HepG2 (cell line): ENCODE data around the gene THSD1. TPM values are rescaled to one million over a fixed set of nuclear protein-coding genes. Genes with fewer than 3 reads are reported as not detected.

Experiments used
- AKAP8 ChIP-seq: sonication (generic); formaldehyde crosslinking; IDR thresholded peaks from 2 replicates; pipeline ENCODE4 v1.5.1; 2020; ENCODE audit warnings: mild to moderate bottlenecking, missing genetic modification reagents
- ATF1 ChIP-seq: IDR thresholded peaks from 2 replicates; pipeline ENCODE4 v1.6.1; 2016; ENCODE audit warnings: mild to moderate bottlenecking, control low read depth
- CHD4 ChIP-seq: fragments of 200-600 bp; sonication (generic); IDR thresholded peaks from 2 replicates; pipeline ENCODE4 v1.7.0; 2017; ENCODE audit warnings: mild to moderate bottlenecking, low read length, borderline replicate concordance
- EED ChIP-seq: sonication (generic); formaldehyde crosslinking; IDR thresholded peaks from 2 replicates; pipeline ENCODE4 v1.5.0; 2020; ENCODE audit warnings: mild to moderate bottlenecking, missing genetic modification reagents
- FIP1L1 ChIP-seq: fragments of 200-400 bp; formaldehyde crosslinking; IDR thresholded peaks from 2 replicates; pipeline ENCODE4 v1.6.1; 2018; ENCODE audit warnings: low read depth, mild to moderate bottlenecking, low read length, moderate library complexity, borderline replicate concordance; ENCODE audit not compliant: insufficient read depth
- MBNL3 ChIP-seq: fragments of 250-450 bp; sonication (Bioruptor Pico); conservative IDR thresholded peaks from 2 replicates; pipeline ENCODE4 v1.8.0; 2022; ENCODE audit warnings: mild to moderate bottlenecking, inconsistent platforms
- NAIF1 ChIP-seq: sonication (generic); formaldehyde crosslinking; IDR thresholded peaks from 2 replicates; pipeline ENCODE4 v1.5.0; 2020; ENCODE audit warnings: mild to moderate bottlenecking, missing genetic modification reagents, borderline replicate concordance
- POLR2AphosphoS2 ChIP-seq: IDR thresholded peaks from 2 replicates; pipeline ENCODE4 v1.6.1; 2011; ENCODE audit warnings: low read depth, low read length, improper control_type of control experiment
- SMAD1 ChIP-seq: sonication (generic); formaldehyde crosslinking; IDR thresholded peaks from 2 replicates; pipeline ENCODE4 v1.4.0; 2020; ENCODE audit warnings: missing genetic modification reagents, low read depth, mild to moderate bottlenecking, borderline replicate concordance
- ZBTB8A ChIP-seq: sonication (generic); formaldehyde crosslinking; IDR thresholded peaks from 2 replicates; pipeline ENCODE4 v1.4.0; 2020; ENCODE audit warnings: mild to moderate bottlenecking, low read depth, missing genetic modification reagents, borderline replicate concordance
- ZEB1 ChIP-seq: IDR thresholded peaks from 2 replicates; pipeline ENCODE4 v1.6.1; 2012; ENCODE audit warnings: mild to moderate bottlenecking, low read depth, inconsistent platforms; ENCODE audit not compliant: insufficient replicate concordance
- ZFP36L2 ChIP-seq: sonication (generic); formaldehyde crosslinking; IDR thresholded peaks from 2 replicates; pipeline ENCODE4 v1.4.0; 2020; ENCODE audit warnings: missing genetic modification reagents
- ZNF253 ChIP-seq: sonication (generic); formaldehyde crosslinking; IDR thresholded peaks from 2 replicates; pipeline ENCODE4 v1.8.0; 2022; ENCODE audit warnings: mild to moderate bottlenecking, missing genetic modification reagents, borderline replicate concordance
- ZNF260 ChIP-seq: sonication (generic); formaldehyde crosslinking; IDR thresholded peaks from 2 replicates; pipeline ENCODE4 v1.4.0; 2020; ENCODE audit warnings: missing genetic modification reagents, low read depth, mild to moderate bottlenecking, borderline replicate concordance
- ZNF607 ChIP-seq: sonication (generic); formaldehyde crosslinking; IDR thresholded peaks from 2 replicates; pipeline ENCODE4 v1.5.1; 2020; ENCODE audit warnings: missing genetic modification reagents, mild to moderate bottlenecking, borderline replicate concordance
- polyA plus RNA-seq, 8 experiments: library from polyadenylated mRNA; depleted of rRNA in 3 of 8; stranded (reverse) in 7 of 8; unstranded in 1 of 8; fragments of >200 nt; fragmentation: Illumina TruSeq in 4 of 8; extraction: Trizol in 4 of 8; gene quantifications; 2 replicates each; pipeline versions ENCODE4 v1.2.1 to v1.2.3, GENCODE V29; 2011 to 2016; ENCODE audit warnings: low read depth in 4 of 8, missing spikeins in 1 of 8, mixed read lengths in 1 of 8; ENCODE audit not compliant: insufficient read depth in 1 of 8
- total RNA-seq, 5 experiments: library from RNA; depleted of rRNA; stranded (reverse); fragments of >200 nt; fragmentation: Illumina TruSeq; extraction: Trizol; gene quantifications; 2 replicates each; pipeline ENCODE4 v1.2.3, GENCODE V29; 2016; ENCODE audit warnings: low read depth in 1 of 5
- TF ChIP-seq, protein P1 (sequence below): sonication (generic); formaldehyde crosslinking; IDR thresholded peaks from 2 replicates; pipeline ENCODE4 v1.5.0; 2020; ENCODE audit warnings: mild to moderate bottlenecking, missing genetic modification reagents, borderline replicate concordance
- TF ChIP-seq, protein P2 (sequence below): sonication (generic); formaldehyde crosslinking; IDR thresholded peaks from 2 replicates; pipeline ENCODE4 v1.4.0; 2020; ENCODE audit warnings: missing genetic modification reagents
- TF ChIP-seq, protein P3 (sequence below): IDR thresholded peaks from 2 replicates; pipeline ENCODE4 v1.6.1; 2016; ENCODE audit warnings: mild to moderate bottlenecking
- TF ChIP-seq, protein P4 (sequence below): sonication (generic); formaldehyde crosslinking; IDR thresholded peaks from 2 replicates; pipeline ENCODE4 v1.4.0; 2020; ENCODE audit warnings: missing genetic modification reagents, borderline replicate concordance
- TF ChIP-seq, protein P5 (sequence below): fragments of 450-650 bp; IDR thresholded peaks from 2 replicates; pipeline ENCODE4 v1.6.1; 2017

The THSD1 gene
- total and polyA plus RNA-seq, 2 of the 13 experiments (the other 11 are each of a cell fraction or from before 2014, with no cell fraction given) = 0.11 to 0.15 TPM

DNA sequence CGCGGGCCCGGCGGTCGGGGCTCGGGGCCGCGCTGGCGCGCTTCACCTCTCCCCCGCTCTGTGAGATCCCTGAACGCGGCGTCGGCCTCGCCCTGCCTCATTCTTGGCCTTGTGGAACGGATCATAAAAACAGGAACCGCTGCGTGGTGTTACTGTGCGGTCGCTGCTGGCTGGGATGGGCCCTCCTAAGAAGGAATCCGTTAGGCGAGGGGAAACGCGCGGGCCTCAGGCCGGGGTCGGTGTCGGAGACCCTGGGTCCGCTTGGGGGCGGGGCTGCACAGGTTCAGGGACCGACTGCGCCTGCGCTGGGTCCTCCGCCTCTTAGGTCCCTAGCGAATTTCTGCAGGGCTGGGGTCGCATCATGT, 49.7 kb upstream of the THSD1 start (continued):
- TF ChIP-seq, protein P1, sequence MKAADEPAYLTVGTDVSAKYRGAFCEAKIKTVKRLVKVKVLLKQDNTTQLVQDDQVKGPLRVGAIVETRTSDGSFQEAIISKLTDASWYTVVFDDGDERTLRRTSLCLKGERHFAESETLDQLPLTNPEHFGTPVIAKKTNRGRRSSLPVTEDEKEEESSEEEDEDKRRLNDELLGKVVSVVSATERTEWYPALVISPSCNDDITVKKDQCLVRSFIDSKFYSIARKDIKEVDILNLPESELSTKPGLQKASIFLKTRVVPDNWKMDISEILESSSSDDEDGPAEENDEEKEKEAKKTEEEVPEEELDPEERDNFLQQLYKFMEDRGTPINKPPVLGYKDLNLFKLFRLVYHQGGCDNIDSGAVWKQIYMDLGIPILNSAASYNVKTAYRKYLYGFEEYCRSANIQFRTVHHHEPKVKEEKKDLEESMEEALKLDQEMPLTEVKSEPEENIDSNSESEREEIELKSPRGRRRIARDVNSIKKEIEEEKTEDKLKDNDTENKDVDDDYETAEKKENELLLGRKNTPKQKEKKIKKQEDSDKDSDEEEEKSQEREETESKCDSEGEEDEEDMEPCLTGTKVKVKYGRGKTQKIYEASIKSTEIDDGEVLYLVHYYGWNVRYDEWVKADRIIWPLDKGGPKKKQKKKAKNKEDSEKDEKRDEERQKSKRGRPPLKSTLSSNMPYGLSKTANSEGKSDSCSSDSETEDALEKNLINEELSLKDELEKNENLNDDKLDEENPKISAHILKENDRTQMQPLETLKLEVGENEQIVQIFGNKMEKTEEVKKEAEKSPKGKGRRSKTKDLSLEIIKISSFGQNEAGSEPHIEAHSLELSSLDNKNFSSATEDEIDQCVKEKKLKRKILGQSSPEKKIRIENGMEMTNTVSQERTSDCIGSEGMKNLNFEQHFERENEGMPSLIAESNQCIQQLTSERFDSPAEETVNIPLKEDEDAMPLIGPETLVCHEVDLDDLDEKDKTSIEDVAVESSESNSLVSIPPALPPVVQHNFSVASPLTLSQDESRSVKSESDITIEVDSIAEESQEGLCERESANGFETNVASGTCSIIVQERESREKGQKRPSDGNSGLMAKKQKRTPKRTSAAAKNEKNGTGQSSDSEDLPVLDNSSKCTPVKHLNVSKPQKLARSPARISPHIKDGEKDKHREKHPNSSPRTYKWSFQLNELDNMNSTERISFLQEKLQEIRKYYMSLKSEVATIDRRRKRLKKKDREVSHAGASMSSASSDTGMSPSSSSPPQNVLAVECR = peak; percentile 53
- TF ChIP-seq AKAP8 = no peak
- TF ChIP-seq, protein P2, sequence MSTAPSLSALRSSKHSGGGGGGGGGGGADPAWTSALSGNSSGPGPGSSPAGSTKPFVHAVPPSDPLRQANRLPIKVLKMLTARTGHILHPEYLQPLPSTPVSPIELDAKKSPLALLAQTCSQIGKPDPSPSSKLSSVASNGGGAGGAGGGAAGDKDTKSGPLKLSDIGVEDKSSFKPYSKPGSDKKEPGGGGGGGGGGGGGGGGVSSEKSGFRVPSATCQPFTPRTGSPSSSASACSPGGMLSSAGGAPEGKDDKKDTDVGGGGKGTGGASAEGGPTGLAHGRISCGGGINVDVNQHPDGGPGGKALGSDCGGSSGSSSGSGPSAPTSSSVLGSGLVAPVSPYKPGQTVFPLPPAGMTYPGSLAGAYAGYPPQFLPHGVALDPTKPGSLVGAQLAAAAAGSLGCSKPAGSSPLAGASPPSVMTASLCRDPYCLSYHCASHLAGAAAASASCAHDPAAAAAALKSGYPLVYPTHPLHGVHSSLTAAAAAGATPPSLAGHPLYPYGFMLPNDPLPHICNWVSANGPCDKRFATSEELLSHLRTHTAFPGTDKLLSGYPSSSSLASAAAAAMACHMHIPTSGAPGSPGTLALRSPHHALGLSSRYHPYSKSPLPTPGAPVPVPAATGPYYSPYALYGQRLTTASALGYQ = no peak
- TF ChIP-seq EED (CRISPR knock-in tag) = no peak
- TF ChIP-seq CHD4 = no peak
- TF ChIP-seq, protein P3, sequence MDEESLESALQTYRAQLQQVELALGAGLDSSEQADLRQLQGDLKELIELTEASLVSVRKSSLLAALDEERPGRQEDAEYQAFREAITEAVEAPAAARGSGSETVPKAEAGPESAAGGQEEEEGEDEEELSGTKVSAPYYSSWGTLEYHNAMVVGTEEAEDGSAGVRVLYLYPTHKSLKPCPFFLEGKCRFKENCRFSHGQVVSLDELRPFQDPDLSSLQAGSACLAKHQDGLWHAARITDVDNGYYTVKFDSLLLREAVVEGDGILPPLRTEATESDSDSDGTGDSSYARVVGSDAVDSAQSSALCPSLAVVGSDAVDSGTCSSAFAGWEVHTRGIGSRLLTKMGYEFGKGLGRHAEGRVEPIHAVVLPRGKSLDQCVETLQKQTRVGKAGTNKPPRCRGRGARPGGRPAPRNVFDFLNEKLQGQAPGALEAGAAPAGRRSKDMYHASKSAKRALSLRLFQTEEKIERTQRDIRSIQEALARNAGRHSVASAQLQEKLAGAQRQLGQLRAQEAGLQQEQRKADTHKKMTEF (CRISPR knock-in tag) = 0 out of 2 replicates have a peak, but pooled peaks have one; percentile 30
- TF ChIP-seq SMAD1 (CRISPR knock-in tag) = no peak
- TF ChIP-seq ZFP36L2 (CRISPR knock-in tag) = 0 out of 2 replicates have a peak, but pooled peaks have one; percentile 51
- TF ChIP-seq, protein P4, sequence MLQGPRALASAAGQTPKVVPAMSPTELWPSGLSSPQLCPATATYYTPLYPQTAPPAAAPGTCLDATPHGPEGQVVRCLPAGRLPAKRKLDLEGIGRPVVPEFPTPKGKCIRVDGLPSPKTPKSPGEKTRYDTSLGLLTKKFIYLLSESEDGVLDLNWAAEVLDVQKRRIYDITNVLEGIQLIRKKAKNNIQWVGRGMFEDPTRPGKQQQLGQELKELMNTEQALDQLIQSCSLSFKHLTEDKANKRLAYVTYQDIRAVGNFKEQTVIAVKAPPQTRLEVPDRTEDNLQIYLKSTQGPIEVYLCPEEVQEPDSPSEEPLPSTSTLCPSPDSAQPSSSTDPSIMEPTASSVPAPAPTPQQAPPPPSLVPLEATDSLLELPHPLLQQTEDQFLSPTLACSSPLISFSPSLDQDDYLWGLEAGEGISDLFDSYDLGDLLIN (CRISPR knock-in tag) = no peak
- TF ChIP-seq NAIF1 (CRISPR knock-in tag) = no peak
- TF ChIP-seq ATF1 (CRISPR knock-in tag) = no peak
- TF ChIP-seq ZEB1 = no peak
- TF ChIP-seq, protein P5, sequence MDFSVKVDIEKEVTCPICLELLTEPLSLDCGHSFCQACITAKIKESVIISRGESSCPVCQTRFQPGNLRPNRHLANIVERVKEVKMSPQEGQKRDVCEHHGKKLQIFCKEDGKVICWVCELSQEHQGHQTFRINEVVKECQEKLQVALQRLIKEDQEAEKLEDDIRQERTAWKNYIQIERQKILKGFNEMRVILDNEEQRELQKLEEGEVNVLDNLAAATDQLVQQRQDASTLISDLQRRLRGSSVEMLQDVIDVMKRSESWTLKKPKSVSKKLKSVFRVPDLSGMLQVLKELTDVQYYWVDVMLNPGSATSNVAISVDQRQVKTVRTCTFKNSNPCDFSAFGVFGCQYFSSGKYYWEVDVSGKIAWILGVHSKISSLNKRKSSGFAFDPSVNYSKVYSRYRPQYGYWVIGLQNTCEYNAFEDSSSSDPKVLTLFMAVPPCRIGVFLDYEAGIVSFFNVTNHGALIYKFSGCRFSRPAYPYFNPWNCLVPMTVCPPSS = no peak
- no peak for TF ChIP-seq POLR2AphosphoS2
- no peak for TF ChIP-seq ZNF260 (CRISPR knock-in tag)
- TF ChIP-seq FIP1L1 = no peak
- TF ChIP-seq ZBTB8A = no peak
- no peak for TF ChIP-seq MBNL3 (CRISPR knock-in tag)
- TF ChIP-seq ZNF607 (CRISPR knock-in tag) = no peak
- TF ChIP-seq ZNF253 (CRISPR knock-in tag) = peak; percentile 75; the same call in 1 of the 2 replicates
